ENCODE results near the gene MFSD1. TPM values are rescaled to one million over a fixed set of nuclear protein-coding genes. Genes with fewer than 3 reads are reported as not detected.

MFSD1 gene
- polyA plus RNA-seq, 3 donors: 110 to 262 (median 225) TPM

DNA sequence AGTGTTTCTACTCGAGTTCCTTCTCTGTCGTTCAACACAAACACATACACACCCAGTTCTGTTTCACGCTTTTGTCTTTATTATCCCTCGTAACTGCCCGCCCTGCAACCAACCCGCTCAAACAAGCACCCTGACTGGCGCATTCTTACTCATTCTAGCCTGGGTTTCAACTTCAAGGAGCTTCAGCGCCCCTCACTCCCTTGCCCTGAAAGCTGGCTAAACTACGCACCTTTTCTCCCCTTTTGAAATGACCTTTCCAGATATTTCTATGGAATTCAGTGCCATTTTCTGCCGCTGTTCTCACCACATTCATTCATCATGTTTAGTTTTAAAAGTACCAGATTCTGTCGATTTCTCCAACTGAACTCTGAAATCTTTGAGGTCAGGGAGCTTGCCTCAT is 653 bp upstream of the MFSD1 start:
- WGBS (ENCODE audit: insufficient coverage): 36% methylated on average over 11 of the region's 11 CpGs
- peak overlapping the region; percentile 93 to 100 for H3K27ac ChIP-seq (ENCODE audit: low read depth in 1 of 2, low read length in 2 of 2)
- H3K79me2 ChIP-seq (ENCODE audit: insufficient read depth, low read length): peaks cover 43% of the 10 kb centered on the region
- peaks cover 37% of the 10 kb centered on the region for H3K4me1 Mint-ChIP-seq
- H3K9me3 ChIP-seq (replicated peaks in 1 of 2; ENCODE audit: control insufficient read depth in 1 of 2, insufficient read depth in 1 of 2, low read length in 2 of 2): no peaks in the 10 kb centered on the region
- peak overlapping the region; percentile 68 for H2AFZ ChIP-seq (ENCODE audit: insufficient read depth, low read depth, low read length, poor library complexity, severe bottlenecking)
- H3K4me2 ChIP-seq (replicated peaks; ENCODE audit: extremely low read depth, low read length, poor library complexity, severe bottlenecking): peak overlapping the region; percentile 85
- peaks cover 15 to 19% of the 10 kb centered on the region in 2 donors for H3K36me3 Mint-ChIP-seq
- peak overlapping the region; percentile 39 to 95 (median 64) for H3K4me3 ChIP-seq (replicated peaks in 1 of 3; ENCODE audit: low read depth in 2 of 3, low read length in 3 of 3)
- peaks cover 15 to 21% of the 10 kb centered on the region in 2 donors for H3K36me3 ChIP-seq (replicated peaks in 1 of 2; ENCODE audit: control insufficient read depth in 1 of 2, insufficient read depth in 2 of 2, low read length in 2 of 2)
- intact Hi-C loops (cut with micrococcal nuclease): no loop called here
- TF ChIP-seq, protein P1, sequence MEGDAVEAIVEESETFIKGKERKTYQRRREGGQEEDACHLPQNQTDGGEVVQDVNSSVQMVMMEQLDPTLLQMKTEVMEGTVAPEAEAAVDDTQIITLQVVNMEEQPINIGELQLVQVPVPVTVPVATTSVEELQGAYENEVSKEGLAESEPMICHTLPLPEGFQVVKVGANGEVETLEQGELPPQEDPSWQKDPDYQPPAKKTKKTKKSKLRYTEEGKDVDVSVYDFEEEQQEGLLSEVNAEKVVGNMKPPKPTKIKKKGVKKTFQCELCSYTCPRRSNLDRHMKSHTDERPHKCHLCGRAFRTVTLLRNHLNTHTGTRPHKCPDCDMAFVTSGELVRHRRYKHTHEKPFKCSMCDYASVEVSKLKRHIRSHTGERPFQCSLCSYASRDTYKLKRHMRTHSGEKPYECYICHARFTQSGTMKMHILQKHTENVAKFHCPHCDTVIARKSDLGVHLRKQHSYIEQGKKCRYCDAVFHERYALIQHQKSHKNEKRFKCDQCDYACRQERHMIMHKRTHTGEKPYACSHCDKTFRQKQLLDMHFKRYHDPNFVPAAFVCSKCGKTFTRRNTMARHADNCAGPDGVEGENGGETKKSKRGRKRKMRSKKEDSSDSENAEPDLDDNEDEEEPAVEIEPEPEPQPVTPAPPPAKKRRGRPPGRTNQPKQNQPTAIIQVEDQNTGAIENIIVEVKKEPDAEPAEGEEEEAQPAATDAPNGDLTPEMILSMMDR (IDR thresholded peaks at IDR 0.05): no peak
- no peaks in the 10 kb centered on the region for H3K27me3 ChIP-seq (ENCODE audit: control insufficient read depth in 2 of 2, insufficient read depth in 2 of 2, low read length in 2 of 2)
- H3K9ac ChIP-seq (ENCODE audit: insufficient read depth, low read length, poor library complexity, severe bottlenecking): peak overlapping the region; percentile 99
- peak overlapping the region; percentile 97 to 99 (median 98) for H3K27ac Mint-ChIP-seq
- H3K27me3 Mint-ChIP-seq (ENCODE audit: low read depth in 3 of 3): peaks cover 0 to 3% (median 1%) of the 10 kb centered on the region in 3 donors
- peaks cover 34 to 47% of the 10 kb centered on the region in 2 donors for H3K4me1 ChIP-seq (ENCODE audit: control insufficient read depth in 1 of 2, insufficient read depth in 2 of 2, low read length in 2 of 2)
- peaks cover 25% of the 10 kb centered on the region for H4K20me1 ChIP-seq (ENCODE audit: insufficient read depth, low read length)
- peak overlapping the region; percentile 93 to 94 for H3K4me3 Mint-ChIP-seq
- H3K9me3 Mint-ChIP-seq: peaks cover 0 to 2% (median 0%) of the 10 kb centered on the region in 7 donors
- DNase-seq: peak in 1 of 3 donors; percentile 23

DNA sequence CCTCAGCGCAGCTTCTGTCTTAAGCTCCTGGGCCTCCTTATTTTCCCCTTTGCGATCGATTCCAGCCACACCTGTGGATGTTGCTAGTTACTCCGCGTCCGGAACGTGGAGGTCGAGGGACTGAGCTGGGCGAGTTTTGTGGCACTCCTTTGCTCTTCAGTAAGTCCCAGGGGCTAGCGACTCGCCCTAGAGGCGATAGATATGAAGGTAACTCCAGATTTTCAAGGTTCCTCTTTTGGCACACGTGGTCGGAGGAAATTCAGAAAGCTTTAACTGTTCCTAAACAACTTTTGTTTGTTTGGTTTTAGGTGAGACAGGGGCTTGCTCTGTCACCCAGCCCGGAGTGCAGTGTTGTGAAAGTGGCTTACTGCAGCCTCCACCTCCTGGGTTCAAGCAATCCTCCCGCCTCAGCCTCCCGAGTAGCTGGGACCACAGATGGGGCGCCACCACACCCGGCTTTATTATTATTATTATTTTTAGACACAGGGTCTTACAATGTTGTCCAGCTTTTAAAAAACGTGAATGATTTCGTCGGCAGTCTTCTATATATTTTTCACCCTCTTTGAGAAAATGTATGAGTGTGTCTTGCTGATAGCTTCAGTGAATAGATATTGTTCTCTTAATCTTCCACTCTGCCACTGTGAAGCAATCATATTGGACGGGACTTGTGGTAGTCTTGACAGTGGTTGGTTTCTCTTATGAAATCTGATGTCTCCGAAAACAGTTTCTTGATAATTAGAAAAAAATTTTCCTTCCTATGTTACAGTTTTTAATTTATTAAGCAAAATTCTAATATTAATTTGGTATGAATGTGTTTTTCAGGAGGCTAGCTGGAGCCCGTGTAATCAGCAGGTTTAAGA is 785 bp downstream of the MFSD1 start:
- peak; percentile 69 to 79 (median 78) for DNase-seq
- H3K27me3 ChIP-seq (ENCODE audit: control insufficient read depth in 2 of 2, insufficient read depth in 2 of 2, low read length in 2 of 2): no peaks in the 10 kb centered on the region
- TF ChIP-seq, protein P1 (IDR thresholded peaks at IDR 0.05): peak; percentile 22

More for the DNA sequence above, 785 bp downstream of the MFSD1 start:
- Histone ChIP-seq H3K4me3 (replicated peaks in 1 of 3; ENCODE audit: low read depth in 2 of 3, low read length in 3 of 3) (peak overlapping the region; percentile 64 to 95 (median 90)), H3K79me2 (ENCODE audit: insufficient read depth, low read length) (peaks cover 57% of the 10 kb centered on the region), H2AFZ (ENCODE audit: insufficient read depth, low read depth, low read length, poor library complexity, severe bottlenecking) (peak overlapping the region; percentile 44), H3K9me3 (replicated peaks in 1 of 2; ENCODE audit: control insufficient read depth in 1 of 2, insufficient read depth in 1 of 2, low read length in 2 of 2) (no peaks in the 10 kb centered on the region), H3K36me3 (replicated peaks in 1 of 2; ENCODE audit: control insufficient read depth in 1 of 2, insufficient read depth in 2 of 2, low read length in 2 of 2) (peaks cover 26 to 35% of the 10 kb centered on the region in 2 donors), H3K4me1 (ENCODE audit: control insufficient read depth in 1 of 2, insufficient read depth in 2 of 2, low read length in 2 of 2) (peaks cover 35 to 61% of the 10 kb centered on the region in 2 donors), H4K20me1 (ENCODE audit: insufficient read depth, low read length) (peaks cover 25% of the 10 kb centered on the region), H3K4me2 (replicated peaks; ENCODE audit: extremely low read depth, low read length, poor library complexity, severe bottlenecking) (peak overlapping the region; percentile 85), H3K27ac (ENCODE audit: low read depth in 1 of 2, low read length in 2 of 2) (peak overlapping the region; percentile 93 to 100), H3K9ac (ENCODE audit: insufficient read depth, low read length, poor library complexity, severe bottlenecking) (peak overlapping the region; percentile 99)
- H3K9me3 Mint-ChIP-seq: peaks cover 0 to 2% (median 0%) of the 10 kb centered on the region in 7 donors
- H3K27ac Mint-ChIP-seq: peak overlapping the region; percentile 97 to 99 (median 98)
- intact Hi-C loops (cut with micrococcal nuclease): no loop called here
- peaks cover 0 to 3% (median 1%) of the 10 kb centered on the region in 3 donors for H3K27me3 Mint-ChIP-seq (ENCODE audit: low read depth in 3 of 3)
- peak overlapping the region; percentile 93 to 94 for H3K4me3 Mint-ChIP-seq
- WGBS (ENCODE audit: insufficient coverage): under 1% methylated on average over 12 of the region's 25 CpGs
- H3K36me3 Mint-ChIP-seq: peaks cover 27 to 32% of the 10 kb centered on the region in 2 donors
- peaks cover 43% of the 10 kb centered on the region for H3K4me1 Mint-ChIP-seq
